IMR-90 (cell line): ENCODE data around the gene KRTAP4-1. TPM values are rescaled to one million over a fixed set of nuclear protein-coding genes. Genes with fewer than 3 reads are reported as not detected.

Experiments
- ATAC-seq: fragments of 200-7000 bp; cut with Tn5 transposase; 2 replicates; pipeline ENCODE4 v1.9.1; 2020; ENCODE audit warnings: low read depth, mild to moderate bottlenecking, moderate library complexity
- BruUV-seq: library from RNA; stranded (reverse); fragments of 400-500 nt; replicated peaks from 2 replicates; lab custom pipeline; 2021; lab: Mats Ljungman, UMichigan
- CTCF ChIA-PET: fragments of 300-600 bp; formaldehyde crosslinking; extraction: SDS; loops from one replicate; lab custom pipeline; 2021; ENCODE audit warnings: antibody characterized with exemption; lab: Yijun Ruan, JAX
- POLR2A ChIA-PET: fragments of 300-600 bp; sonication (Branson Sonifier 250); formaldehyde crosslinking; loops from one replicate; lab custom pipeline; 2022; ENCODE audit warnings: antibody characterized with exemption; ENCODE audit not compliant: unreplicated experiment; lab: Charles Lee
- DNase-seq: peaks from one replicate; pipeline ENCODE4 v3.0.0; 2013
- H2AFZ ChIP-seq: replicated peaks from 2 replicates; pipeline ENCODE3; 2013; ENCODE audit warnings: low read length, mild to moderate bottlenecking; ENCODE audit not compliant: poor library complexity
- H2AK5ac ChIP-seq: 2 replicates; pipeline ENCODE4 v1.6.1; 2013; ENCODE audit warnings: low read depth, low read length, inconsistent platforms
- H2AK9ac ChIP-seq: replicated peaks from 2 replicates; pipeline ENCODE3; 2013; ENCODE audit warnings: mild to moderate bottlenecking, low read depth, low read length, moderate library complexity; ENCODE audit not compliant: poor library complexity
- H2BK120ac ChIP-seq: 2 replicates; pipeline ENCODE4 v1.6.1; 2013; ENCODE audit warnings: low read depth, low read length, inconsistent platforms
- H2BK15ac ChIP-seq: 3 replicates; pipeline ENCODE4 v1.6.1; 2013; ENCODE audit warnings: low read depth, low read length, inconsistent platforms
- H2BK20ac ChIP-seq: 2 replicates; pipeline ENCODE4 v1.6.1; 2013; ENCODE audit warnings: low read depth, mild to moderate bottlenecking, inconsistent platforms, low read length, moderate library complexity
- H2BK5ac ChIP-seq: 2 replicates; pipeline ENCODE4 v1.6.1; 2013; ENCODE audit warnings: mild to moderate bottlenecking, low read depth, low read length, inconsistent platforms; ENCODE audit not compliant: poor library complexity, severe bottlenecking
- H3K14ac ChIP-seq: replicated peaks from 2 replicates; pipeline ENCODE4 v1.6.1; 2013; ENCODE audit warnings: low read depth, low read length, inconsistent platforms
- H3K18ac ChIP-seq: 2 replicates; pipeline ENCODE4 v1.6.1; 2013; ENCODE audit warnings: low read depth, low read length, control low read depth
- H3K23ac ChIP-seq: 2 replicates; pipeline ENCODE4 v1.6.1; 2013; ENCODE audit warnings: low read depth, low read length, inconsistent platforms
- H3K27ac ChIP-seq: 2 replicates; pipeline ENCODE4 v1.5.1; 2013; ENCODE audit warnings: mild to moderate bottlenecking, control low read depth, low read length; ENCODE audit not compliant: insufficient read depth
- H3K27me3 ChIP-seq: 2 replicates; pipeline ENCODE4 v1.6.1; 2013; ENCODE audit warnings: low read length; ENCODE audit not compliant: control insufficient read depth, insufficient read depth
- H3K36me3 ChIP-seq: 2 replicates; pipeline ENCODE4 v1.6.1; 2013; ENCODE audit warnings: low read length, mixed read lengths; ENCODE audit not compliant: control insufficient read depth, insufficient read depth
- H3K4ac ChIP-seq: 2 replicates; pipeline ENCODE4 v1.6.1; 2013; ENCODE audit warnings: low read depth, low read length, inconsistent platforms
- H3K4me1 ChIP-seq: 2 replicates; pipeline ENCODE4 v1.6.1; 2013; ENCODE audit warnings: low read length, mixed read lengths; ENCODE audit not compliant: control insufficient read depth, insufficient read depth
- H3K4me2 ChIP-seq: 2 replicates; pipeline ENCODE4 v1.6.1; 2013; ENCODE audit warnings: low read depth, mild to moderate bottlenecking, control low read depth, low read length, moderate library complexity
- H3K4me3 ChIP-seq: 2 replicates; pipeline ENCODE4 v1.5.1; 2013; ENCODE audit warnings: low read depth, mild to moderate bottlenecking, control low read depth, low read length, moderate library complexity; ENCODE audit not compliant: insufficient read depth
- H3K56ac ChIP-seq: 2 replicates; pipeline ENCODE4 v1.6.1; 2013; ENCODE audit warnings: low read length, inconsistent platforms; ENCODE audit not compliant: insufficient read depth; ENCODE audit errors: extremely low read depth
- H3K79me1 ChIP-seq, 2 experiments: 2 replicates each; pipeline ENCODE4 v1.6.1; 2013; ENCODE audit warnings: low read length in 2 of 2, inconsistent platforms in 1 of 2, low read depth in 1 of 2
- H3K9ac ChIP-seq: 2 replicates; pipeline ENCODE4 v1.6.1; 2013; ENCODE audit warnings: low read depth, low read length, control low read depth
- H3K9me1 ChIP-seq: 2 replicates; pipeline ENCODE4 v1.6.1; 2013; ENCODE audit warnings: low read length, inconsistent platforms; ENCODE audit not compliant: insufficient read depth
- H3K9me3 ChIP-seq: 2 replicates; pipeline ENCODE4 v1.6.1; 2013; ENCODE audit warnings: low read length; ENCODE audit not compliant: control insufficient read depth, insufficient read depth
- H4K20me1 ChIP-seq: 2 replicates; pipeline ENCODE4 v1.6.1; 2013; ENCODE audit warnings: low read length, inconsistent platforms; ENCODE audit not compliant: insufficient read depth
- H4K5ac ChIP-seq: 2 replicates; pipeline ENCODE4 v1.6.1; 2013; ENCODE audit warnings: mild to moderate bottlenecking, low read depth, low read length, control low read depth
- H4K8ac ChIP-seq, 2 experiments: 2 replicates each; pipeline ENCODE4 v1.6.1; 2013; ENCODE audit warnings: low read depth in 2 of 2, low read length in 2 of 2, control low read depth in 1 of 2, inconsistent platforms in 1 of 2
- H4K91ac ChIP-seq: 2 replicates; pipeline ENCODE4 v1.6.1; 2013; ENCODE audit warnings: low read depth, low read length, inconsistent platforms; ENCODE audit not compliant: insufficient read depth
- ELK1 ChIP-seq: fragments of 150-350 bp; IDR thresholded peaks from 2 replicates; pipeline ENCODE4 v1.6.1; 2016; ENCODE audit warnings: low read depth, mild to moderate bottlenecking, low read length, moderate library complexity, borderline replicate concordance
- FOS ChIP-seq: fragments of 150-350 bp; IDR thresholded peaks from 2 replicates; pipeline ENCODE4 v1.6.1; 2016; ENCODE audit warnings: low read depth, low read length
- RFX5 ChIP-seq: IDR thresholded peaks from 2 replicates; pipeline ENCODE4 v1.8.0; 2012; ENCODE audit warnings: low read depth, mild to moderate bottlenecking, low read length, moderate library complexity
- WGBS, 2 experiments: methylation state at CpG; one replicate each; pipeline versions ENCODE4 v1.1.5 to v1.1.7; 2013; ENCODE audit warnings: missing lambda C conversion rate in 2 of 2; ENCODE audit not compliant: insufficient read length in 1 of 2; ENCODE audit errors: extremely low coverage in 2 of 2; 5-methylcytosine and 5-hydroxymethylcytosine counted together
- dilution Hi-C: fragments of 300-500 bp; cut with HindIII; formaldehyde crosslinking; loops from one replicate; pipeline ENCODE4 v1.14.3; 2018; ENCODE audit warnings: low sequenced_read_pairs; ENCODE audit not compliant: unreplicated experiment
- in situ Hi-C: fragments of 300-500 bp; cut with MboI; formaldehyde crosslinking; loops from 3 replicates; pipeline ENCODE4 v1.14.3; 2019; ENCODE audit warnings: low sequenced_read_pairs, inconsistent platforms, mixed read lengths
- intact Hi-C: fragments of 100-400 bp; cut with micrococcal nuclease; formaldehyde crosslinking; loops from 2 replicates; pipeline ENCODE4 v1.10.0; 2022
- polyA plus RNA-seq, 3 experiments: library from polyadenylated mRNA; depleted of rRNA; stranded (reverse); fragments of >200 nt; gene quantifications; 2 replicates each; pipeline ENCODE4 v1.2.3, GENCODE V29; 2012; ENCODE audit warnings: low replicate concordance in 1 of 3
- total RNA-seq: library from RNA; depleted of rRNA; stranded (reverse); fragments of >200 nt; gene quantifications from 2 replicates; pipeline ENCODE4 v1.2.3, GENCODE V29; 2012

Gene KRTAP4-1
- total and polyA plus RNA-seq, 2 of the 4 experiments (the other 2 are of a cell fraction), result not detected

- no peak overlapping the region for H3K56ac ChIP-seq
- ChIA-PET CTCF (no interaction called here), POLR2A (no interaction called here)
- H3K14ac ChIP-seq, result no peak overlapping the region
- H3K36me3 ChIP-seq, result no peaks in the 10 kb centered on the region
- no peak overlapping the region for H4K5ac ChIP-seq
- in situ Hi-C loops, result no loop called here
- H3K79me1 ChIP-seq, result no peaks in the 10 kb centered on the region
- peaks cover 5% of the 10 kb centered on the region for H3K9me3 ChIP-seq
- dilution Hi-C loops, result no loop called here
- H3K27me3 ChIP-seq, result no peaks in the 10 kb centered on the region
- TF ChIP-seq FOS (no peak), ELK1 (no peak), RFX5 (no peak)
- no peak overlapping the region for H3K18ac ChIP-seq
- no peak overlapping the region for H3K9ac ChIP-seq
- H2BK20ac ChIP-seq, result no peak overlapping the region
- H4K91ac ChIP-seq, result no peak overlapping the region
- no peak overlapping the region for H2BK5ac ChIP-seq
- H3K27ac ChIP-seq, result no peak overlapping the region
- H3K4me2 ChIP-seq, result no peak overlapping the region
- intact Hi-C loops, result no loop called here
- H4K8ac ChIP-seq, result no peak overlapping the region
- no peak overlapping the region for H2BK120ac ChIP-seq
- H3K23ac ChIP-seq, result no peak overlapping the region
- no CpG with 5 or more reads among the region's 1 CpG for WGBS, 2 experiments
- DNase-seq, result no peak
- H2AK9ac ChIP-seq, result no peak overlapping the region
- H3K4me1 ChIP-seq, result no peaks in the 10 kb centered on the region; the same call in 1 of the 2 replicates
- H4K20me1 ChIP-seq, result no peaks in the 10 kb centered on the region
- no peak overlapping the region for H2AFZ ChIP-seq
- no peak overlapping the region for H2BK15ac ChIP-seq
- H3K4ac ChIP-seq, result no peak overlapping the region
- no peak overlapping the region for H3K4me3 ChIP-seq
- H3K9me1 ChIP-seq, result no peaks in the 10 kb centered on the region
- H2AK5ac ChIP-seq, result no peak overlapping the region
- no TSS peak for BruUV-seq
- no peak for ATAC-seq
Observed at GRCh38 chr17:41144846-41145245, 39.9 kb downstream of the KRTAP4-1 start.
